Retina (tissue), 1 donor: ENCODE data around the gene AUTS2.

Experiments used
- DNase-seq: peaks from one replicate; pipeline ENCODE4 v3.0.0-alpha.2; 2016

AUTS2 gene

DNA sequence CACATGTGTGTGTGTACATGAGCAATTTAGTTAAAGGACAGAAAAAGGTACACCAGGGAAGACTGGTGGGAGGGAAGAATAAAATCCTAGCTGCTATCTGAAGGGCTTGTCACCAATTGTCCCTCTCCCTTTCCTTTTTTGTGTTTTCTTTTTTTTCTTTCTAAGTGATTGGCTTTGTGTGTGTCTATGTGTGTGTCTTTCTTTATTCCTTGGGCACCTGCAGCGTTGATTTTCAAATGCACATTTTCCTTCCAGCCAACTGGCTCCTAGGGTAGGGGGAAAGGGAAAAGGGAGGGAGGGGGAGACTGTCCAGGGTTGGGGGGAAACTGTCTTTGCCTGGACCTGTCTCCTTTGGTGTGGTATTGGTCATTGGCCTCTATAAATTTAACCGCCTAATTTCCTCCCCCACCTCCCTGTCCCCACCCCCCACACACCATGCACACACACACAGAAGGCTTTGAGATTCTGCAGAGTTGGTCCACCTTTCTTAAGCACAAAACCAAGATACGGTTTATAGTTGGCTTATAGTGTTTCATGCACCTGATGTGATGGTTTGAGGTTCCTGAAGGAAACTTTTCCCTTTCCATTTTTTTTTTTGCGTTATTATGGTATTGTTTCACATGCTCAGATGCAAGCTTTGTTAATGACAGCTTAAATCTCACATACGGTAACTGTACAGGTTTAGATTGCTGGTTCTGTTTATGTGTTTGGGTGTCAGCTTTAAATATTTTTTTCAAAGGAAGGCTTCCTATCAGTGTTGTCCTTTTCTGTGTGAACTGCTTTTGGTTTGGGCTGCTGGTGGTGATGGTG, 2.6 kb downstream of the AUTS2 start:
- DNase-seq = no peak

DNA sequence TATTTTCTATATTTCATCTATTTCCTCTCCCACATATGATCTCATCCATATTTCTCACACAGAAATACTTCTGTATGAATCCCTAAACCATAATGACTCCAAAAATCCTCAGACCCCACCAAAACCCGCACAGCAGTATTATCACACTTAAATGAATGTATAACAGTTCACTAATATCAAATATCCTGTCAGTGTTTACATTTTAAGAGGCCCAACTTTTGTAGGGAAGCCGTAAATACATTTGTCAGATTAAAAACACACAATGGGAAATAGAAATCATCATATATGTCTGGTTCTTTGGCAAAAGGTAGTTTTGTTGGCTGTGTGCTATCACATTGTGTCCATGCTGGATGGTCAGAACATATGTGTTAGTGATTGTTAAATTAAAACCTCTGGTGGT, 4.2 kb downstream of the AUTS2 start:
- no peak for DNase-seq

DNA sequence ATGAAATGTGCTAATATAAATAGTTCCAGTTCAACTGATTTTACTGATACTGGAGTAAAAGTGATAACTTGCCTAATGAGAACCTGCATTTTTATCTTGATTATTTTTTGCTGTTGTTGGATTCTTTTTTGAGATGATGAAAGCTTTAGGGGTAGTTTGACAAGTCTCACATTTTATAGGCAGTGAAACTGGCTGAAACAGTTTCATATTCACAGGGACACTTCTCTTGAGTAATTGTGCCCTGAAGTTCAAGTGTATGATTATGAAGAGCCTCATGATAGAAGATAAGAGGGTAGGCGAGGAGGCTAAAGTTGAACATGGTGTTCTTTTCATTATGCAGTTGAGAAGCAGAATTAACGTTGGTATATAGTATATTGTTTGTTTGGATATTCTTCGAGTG, 5.1 kb downstream of the AUTS2 start:
- DNase-seq = no peak

DNA sequence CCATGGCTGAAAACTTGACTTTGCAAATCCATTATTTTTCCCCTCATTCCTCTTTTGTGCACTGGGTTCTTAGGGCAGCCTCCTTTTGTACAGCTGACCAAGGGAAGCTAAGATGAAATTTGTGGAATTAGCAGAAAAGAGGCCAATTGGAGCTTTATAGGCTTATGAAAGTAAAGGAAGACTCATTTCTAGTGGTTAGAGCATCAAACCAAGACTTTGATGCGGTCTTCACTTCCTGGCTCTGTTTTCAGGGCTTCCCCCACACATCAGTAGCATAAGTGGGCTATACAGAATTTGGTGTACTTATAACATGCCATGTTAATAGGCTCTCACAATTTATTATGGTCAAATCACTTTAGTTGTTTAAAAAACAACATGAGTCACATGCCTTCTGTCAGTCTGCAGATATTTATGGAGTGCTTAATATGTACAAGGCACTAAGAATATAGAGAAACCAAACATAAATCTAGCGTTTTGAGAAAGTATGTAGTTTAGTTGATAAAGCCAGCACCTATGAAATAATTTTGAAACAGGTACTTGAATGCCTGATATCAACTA, 5.7 kb downstream of the AUTS2 start:
- DNase-seq = no peak

DNA sequence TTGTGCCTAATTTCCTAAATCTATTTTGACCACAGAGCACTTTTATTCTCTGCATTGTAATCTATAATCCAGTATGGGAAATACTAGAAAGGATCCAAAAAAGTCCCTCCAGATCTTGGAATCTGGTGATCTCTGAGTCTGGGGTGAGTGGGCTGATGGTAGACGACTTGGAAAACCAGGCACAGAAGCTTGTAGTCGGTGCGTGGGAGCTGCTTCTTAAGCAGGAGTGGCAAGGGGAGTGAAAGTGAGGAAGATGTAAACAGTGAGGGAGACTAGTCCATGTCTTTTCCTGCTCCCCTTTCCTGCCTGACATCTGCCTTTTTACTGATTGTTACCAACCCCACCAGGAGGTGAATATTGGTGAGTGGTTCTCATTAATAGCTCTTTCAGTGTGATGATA, 6.8 kb downstream of the AUTS2 start:
- peak; percentile 14 for DNase-seq

DNA sequence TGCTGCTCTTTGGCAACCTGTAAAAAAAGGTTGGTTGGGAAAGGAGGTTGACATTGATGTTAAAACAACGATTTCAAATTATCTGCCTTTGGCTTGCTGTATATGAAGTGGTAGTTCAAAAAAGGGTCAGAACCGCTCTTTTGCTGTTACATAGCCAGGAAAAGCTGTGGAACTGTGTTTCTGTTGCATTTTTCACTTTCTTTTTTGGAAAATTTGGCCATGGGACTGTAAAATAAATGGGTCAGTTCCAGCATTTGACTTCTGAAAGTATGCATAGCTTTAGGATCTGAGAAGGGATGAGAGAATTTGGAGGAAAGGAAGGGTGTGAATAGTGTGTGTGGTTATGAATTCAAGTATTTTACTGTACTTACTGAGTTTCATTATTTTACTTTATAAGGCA, 7.3 kb downstream of the AUTS2 start:
- no peak for DNase-seq

DNA sequence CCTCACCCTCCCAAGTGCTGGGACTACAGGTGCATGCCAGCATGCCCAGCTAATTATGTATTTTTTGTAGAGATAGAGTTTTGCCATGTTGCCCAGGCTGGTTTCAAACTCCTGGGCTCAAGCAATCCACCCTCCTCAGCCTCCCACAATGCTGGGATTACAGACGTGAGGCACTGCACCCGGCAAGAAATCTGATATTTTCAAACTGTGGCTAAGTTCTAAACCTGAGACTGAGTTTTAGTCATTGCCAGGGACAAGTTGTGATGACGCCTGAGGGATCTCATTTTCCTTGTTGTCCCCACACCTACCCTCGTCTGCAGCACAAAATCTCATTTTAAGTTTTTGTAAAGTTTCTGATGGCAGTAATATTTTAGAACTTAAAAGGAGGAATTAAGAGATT, 9.8 kb downstream of the AUTS2 start:
- no peak for DNase-seq

DNA sequence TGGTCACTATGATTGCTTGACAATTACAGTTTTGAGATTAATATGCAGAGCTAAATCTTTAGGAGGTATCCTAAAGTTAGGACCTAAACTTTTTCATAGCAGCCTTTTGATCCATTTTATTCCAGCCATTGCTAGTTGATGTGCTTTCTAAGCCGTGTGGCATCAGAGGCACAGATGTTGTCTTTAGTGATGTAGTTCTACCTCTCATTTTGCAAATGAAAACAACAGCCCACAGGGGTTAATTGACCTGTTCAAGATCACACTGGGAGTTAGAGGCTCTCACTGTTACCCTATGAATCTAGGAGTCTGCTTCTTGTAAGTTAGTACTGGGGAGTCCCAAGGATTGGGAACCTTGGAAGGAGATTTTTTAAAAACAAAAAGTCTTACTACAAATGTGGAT, 10.6 kb downstream of the AUTS2 start:
- no peak for DNase-seq

DNA sequence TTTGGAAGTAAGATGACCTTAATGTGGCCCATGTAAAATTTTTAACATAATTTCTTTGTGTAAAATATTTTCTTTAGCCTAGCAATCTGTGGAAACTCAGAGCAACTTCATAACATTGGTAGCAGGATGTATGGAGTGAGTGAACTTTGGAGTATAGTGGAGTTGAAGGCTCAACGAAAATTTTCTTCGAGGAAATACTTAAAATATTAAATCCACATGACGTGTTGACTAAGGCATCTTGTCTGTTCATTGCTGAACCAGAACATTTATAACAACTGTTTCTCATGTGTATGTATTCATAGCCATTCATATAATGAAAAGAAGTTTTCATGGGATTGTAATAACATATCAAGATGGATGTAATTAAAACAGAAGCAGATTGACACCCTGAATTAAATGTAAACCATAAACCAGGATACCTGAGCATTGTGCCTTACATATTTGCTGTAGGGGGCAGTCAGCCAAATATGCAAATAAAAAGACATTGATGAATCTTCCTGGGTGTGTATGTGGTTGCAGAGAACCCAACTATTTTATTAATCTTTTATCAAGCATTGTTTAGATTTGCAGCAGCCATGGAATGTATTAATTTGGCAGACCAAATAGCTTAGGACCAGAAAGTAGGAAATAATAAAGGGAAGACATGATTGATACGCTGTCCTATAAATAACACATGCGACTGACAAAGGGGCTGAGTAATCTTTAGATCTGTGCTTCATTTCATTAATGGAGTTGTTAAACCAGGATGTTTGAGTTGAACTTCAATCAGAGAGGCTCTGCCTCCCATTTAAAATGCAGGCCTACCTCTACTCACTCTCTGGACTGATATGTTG, 11.5 kb downstream of the AUTS2 start:
- no peak for DNase-seq

DNA sequence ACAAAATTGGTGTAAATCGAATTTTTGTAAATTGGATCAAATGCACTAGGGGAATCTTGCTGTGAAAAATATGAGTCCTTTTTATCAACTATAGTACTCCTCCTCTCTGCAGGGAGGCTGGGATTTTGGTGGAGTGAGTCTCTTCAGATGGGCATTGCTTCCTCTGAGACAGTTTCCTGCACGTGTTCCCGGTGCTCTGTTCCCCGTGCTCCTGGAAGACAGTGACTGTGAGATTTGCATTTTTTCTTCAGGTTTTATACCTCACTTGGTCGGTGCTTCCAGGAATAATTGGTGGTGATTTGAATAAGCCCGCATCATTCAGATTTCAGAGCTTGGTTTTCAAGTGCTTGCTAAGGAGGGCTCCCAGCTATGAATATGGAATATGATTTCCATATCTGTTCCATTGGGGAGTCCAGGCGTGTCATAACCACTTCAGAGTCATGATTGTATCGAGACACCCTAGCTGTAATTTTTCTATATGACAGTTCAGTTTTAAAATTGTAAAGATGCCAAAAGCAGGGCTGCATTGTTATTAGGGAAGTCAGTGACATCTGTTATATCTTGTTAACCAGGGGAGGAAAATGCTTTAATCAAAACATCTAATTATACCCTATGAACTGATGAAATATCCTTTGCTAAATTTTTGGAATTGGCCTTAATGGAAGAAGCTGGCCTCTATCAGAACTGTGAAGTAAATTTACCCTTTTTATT, 12.3 kb downstream of the AUTS2 start:
- DNase-seq = no peak

DNA sequence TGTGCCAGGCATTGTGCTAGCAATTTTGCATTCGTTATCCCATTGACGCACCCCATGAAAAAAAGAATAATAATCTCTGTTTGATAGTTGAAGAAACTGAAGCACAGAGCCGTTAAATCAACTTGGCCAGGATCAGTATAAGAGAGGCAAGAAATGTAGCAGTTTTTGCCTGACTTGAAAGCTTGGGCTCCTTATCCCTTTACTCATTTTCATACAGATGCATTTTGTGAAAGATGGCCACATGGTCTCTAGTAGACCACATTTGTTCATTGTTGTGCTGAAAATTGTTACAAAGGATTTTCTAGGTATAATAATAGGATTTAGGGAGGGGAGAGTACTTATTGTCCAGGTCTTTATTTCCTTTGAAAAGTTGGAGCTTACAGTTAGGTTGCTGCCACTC, 14.7 kb downstream of the AUTS2 start:
- DNase-seq = no peak

DNA sequence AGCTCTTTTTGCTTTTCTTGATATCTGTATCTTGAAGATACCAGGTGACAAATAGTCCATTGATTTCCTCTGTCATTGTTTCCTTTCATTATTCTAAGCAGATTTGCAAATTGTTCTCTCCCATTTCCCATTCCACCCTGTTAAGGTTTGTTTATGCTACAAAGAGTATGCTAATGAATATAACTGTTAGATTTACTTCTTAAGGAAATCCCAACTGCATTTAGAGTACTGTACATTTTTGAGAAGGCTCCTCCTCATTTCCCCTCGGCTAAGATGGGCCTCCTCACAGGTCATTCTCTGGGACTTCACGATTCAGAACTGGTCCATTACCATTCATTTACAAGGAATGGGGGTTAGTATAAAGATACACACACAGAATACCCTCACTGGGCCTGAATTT, 15.6 kb downstream of the AUTS2 start:
- DNase-seq = no peak

DNA sequence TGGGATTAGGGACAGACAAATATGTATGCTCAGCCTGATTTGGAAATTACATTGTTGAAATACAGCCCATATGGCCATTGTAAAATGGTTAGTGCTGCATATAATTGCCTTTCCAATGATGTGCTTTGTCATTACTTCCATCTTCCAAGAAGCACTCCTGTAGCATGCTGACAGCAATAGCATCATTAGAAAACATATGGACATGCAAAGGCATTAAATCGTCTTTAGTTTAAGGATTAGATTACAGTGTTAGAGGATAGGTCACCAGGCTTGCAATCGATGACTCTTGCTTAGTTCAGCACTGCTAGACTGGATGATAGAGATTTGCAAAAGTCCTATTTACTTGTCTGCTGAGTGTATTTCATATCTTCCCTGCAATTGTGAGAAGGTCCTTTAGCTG, 17.4 kb downstream of the AUTS2 start:
- DNase-seq = no peak

DNA sequence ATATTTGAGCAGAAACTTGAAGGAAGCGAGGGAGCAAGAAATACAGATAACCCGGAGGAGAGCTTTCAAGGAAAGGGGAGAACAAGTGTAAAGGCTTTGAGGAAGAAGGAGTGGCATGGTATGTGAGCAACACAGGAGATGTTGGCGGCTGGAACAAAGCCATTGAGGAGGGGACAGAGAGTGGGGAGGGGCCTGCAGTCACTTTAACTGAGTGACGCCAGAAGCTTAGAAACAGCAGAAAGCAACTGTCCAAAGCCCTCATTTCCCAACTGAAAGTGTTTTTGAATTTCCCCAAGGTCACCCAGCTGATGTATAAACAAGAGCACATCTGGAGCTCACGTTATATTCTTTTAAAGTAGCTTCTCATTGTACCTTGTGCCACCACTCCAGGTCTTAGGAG, 19.1 kb downstream of the AUTS2 start:
- DNase-seq = no peak

DNA sequence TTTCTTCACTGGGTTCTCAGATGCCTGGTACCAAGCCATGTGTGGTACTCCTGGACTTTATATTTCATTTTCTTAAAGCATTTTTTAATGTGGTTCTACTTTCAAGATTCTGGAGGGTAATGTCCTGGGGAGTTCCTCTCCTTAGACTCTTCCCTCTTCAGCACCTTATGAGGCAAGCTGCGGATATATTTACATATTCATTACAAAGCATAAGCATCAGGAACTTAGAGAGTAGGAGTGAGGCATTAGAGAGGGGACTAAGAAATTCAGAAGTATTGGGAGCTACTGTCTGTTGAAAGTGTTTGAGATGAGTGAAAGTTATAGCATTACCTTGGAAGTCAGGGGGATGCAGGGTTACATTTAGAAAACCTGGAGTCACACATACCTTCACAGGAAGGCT, 20.8 kb downstream of the AUTS2 start:
- no peak for DNase-seq

DNA sequence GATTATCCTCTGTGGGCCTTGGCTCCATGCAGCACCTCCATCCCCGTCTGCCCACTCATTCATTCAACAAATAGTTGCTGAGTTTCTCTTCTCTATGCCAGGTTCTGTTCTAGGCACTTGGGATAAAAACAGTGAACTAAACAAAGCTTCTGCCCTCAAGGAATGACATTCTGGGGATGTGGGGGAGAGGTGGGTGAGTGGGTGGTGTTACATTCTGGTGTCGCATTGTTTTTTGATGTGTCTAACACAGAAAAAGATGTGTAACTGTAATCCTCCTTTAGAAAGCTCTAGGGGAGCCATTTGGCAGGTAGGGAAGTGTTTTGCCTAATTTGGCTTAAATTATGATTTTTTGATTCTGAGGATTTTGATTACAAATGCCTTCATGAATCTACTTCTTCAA, 21.4 kb downstream of the AUTS2 start:
- no peak for DNase-seq

DNA sequence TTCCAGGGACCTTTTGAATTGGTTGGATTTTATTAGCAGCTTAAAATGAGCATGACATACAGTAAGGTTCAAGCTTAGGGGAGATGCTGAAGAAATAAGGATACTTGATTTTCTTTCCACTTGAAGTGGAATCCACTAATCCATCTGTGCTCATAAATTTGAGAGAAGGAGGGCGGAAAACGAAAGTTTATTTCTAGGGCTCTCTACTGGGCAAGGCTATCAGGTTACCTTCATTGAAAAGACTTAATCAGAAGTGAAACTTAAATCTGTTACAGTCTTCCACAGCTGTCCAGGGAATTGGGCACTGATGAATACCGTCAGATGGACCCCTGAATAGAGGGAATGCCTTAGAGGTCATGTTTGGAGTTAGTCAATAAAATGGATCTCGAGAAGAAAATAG, 21.8 kb downstream of the AUTS2 start:
- no peak for DNase-seq

DNA sequence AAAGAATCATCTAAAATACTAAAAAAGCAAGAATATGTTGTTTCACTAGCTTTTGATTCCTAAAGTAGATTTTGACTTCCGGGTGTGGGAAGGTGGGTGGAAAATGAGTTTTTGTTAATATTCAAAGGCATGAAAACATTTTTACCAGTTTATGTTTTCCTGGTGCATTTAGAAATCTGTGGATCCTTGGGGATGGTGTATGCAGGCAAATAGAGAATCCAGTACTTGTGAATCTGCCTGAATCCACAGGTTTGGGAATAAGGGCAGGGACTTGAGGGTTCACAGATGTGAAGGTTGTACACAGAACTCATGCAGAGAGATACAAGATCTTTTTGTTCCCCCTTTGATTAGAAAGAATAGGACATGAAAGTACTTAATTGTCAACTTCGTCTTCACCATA, 22.4 kb downstream of the AUTS2 start:
- DNase-seq = no peak

DNA sequence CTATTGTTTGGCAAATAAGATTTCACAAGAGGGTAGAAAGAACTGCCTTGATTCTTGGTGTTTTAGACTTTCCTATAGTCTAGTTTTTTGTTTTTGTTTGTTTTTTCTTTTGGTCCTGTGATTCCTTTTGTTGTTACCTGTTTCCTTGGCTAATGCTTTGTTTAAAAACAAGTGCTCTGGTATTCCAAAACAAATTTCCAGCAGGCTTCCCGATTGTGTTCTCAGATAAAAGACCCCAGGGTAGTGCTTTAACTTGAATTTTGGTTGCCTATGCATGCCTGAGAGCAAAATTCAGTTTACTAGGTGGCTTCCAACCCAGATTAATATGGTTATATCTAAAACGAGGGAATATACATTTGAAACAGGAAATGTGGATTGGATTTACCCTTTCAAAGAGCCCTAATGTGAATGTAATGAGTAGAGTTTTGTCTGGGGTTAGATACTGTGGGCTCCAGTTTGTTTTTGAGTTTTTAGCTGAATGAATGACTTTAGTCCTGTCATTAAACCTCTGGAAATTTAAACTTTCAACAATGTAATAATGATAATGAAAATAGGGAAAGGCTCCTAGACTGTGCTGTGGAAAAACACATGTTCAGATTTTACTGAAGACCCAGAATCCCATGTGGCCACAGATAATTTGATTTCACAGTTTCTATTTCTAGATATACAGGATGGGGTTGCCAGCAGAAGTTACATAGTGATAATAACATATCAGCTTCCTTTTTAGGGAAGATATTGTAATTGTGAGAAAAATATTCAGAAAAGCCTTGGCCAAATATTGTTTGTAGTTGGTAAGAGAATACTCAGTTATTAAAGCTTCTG, 23.9 kb downstream of the AUTS2 start:
- no peak for DNase-seq

DNA sequence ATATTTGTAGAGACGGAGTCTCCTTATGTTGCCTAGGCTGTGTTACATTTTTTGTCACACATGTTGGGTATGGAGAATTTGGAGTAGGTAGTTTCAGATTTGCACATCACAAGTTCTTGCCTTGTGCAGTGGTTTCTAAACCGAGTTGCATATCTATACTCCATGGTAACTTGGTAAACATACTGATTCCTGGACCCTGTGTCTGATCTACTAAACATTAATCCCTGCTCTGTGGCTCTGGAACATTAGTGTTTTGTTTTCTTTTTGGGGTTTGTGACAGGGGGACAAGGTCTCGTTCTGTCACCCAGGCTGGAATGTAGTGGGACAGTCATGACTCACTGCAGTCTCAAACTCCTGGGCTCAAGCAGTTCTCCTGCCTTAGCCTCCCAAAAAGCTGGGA, 24.7 kb downstream of the AUTS2 start:
- no peak for DNase-seq

DNA sequence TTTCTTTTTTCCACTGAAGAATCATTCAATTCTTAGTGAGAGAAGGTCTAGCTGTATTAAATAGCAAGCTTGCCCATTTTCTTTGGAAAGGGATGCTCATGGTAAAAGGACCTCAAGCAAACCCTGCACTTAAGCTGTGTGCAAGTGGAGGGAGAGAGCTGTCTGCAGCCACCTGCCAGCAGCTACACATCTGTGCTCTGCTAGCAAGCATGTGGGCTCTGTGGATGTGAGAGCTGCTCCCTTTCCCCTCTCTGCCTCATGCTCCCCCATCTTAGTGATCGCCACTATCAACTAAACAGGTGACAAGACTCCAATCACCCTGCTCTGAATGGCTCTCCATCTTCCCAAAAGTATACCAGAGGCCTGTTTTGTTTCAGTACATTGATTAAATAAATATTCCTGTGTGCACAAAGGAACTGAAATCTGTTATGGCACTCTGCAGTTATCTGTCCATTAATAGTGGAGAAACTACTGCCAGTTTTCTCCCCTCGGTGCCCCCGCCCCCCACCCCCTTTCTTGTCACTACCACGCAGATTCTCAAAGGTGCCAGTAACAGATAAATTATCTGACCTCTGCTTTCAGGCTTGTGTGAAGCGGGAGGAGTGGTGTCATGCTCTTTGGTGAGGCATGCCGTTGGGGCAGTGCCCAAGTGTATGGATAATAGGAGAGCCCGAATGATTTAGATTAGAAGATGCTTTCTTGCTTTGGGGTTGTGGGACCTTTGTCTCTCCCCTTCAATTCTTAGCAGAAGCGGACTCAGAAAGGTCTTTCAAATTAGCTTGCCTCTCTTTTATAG, 26.4 kb downstream of the AUTS2 start:
- DNase-seq = peak; percentile 24

DNA sequence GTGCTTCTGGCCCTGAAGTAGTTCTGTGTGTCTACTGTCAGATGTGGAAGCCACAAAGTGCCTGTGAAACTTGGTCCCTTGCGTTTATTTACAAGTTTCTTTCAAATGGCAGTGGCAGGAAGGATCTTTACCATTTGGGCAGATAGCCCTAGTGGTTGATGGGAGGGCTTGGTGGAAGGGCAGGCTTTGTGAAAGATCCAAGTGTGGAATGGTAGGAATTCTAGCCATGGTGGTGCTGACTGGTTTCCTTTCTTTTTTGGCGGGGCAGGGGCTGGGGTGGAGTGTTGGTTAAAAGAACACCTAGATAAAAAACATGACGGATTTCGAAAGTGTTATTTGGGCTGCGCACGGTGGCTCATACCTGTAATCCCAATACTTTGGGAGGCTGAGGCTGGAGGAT, 27.0 kb downstream of the AUTS2 start:
- no peak for DNase-seq
